ENCODE results near the gene GCAT.

The GCAT gene

GRCh38 chr22:37807410-37808293, at the start of gene GCAT:
Gene GCAT (plus strand): TSS chr22:37807934. CDS start chr22:37807968, 34 bp downstream.
- Mint-ChIP-seq H3K27ac (peak within 1 kb of the TSS; percentile 86), H3K9me3 (no peaks in the 10 kb centered on the region), H3K4me1 (ENCODE audit: low read depth) (peaks cover 53% of the 10 kb centered on the region), H3K4me3 (peak within 1 kb of the TSS; percentile 87), H3K36me3 (ENCODE audit: low read depth) (no peaks in the 10 kb centered on the region), H3K27me3 (peaks cover 60% of the 10 kb centered on the region)
- intact Hi-C loops (cut with micrococcal nuclease): no loop called here

- H3K9me3 Mint-ChIP-seq: no peaks in the 10 kb centered on the region
- no peak overlapping the region for H3K27ac Mint-ChIP-seq
- no peak overlapping the region for H3K4me3 Mint-ChIP-seq
Measured at GRCh38 chr22:37758694-37759093, 49.0 kb upstream of the GCAT start.

GRCh38 chr22:37759281-37759680, 48.5 kb upstream of the GCAT start:
- Mint-ChIP-seq H3K9me3 (no peaks in the 10 kb centered on the region), H3K4me3 (no peak overlapping the region), H3K36me3 (ENCODE audit: low read depth) (peaks cover 97% of the 10 kb centered on the region), H3K27ac (no peak overlapping the region), H3K4me1 (ENCODE audit: low read depth) (peaks cover 7% of the 10 kb centered on the region), H3K27me3 (no peaks in the 10 kb centered on the region)
- intact Hi-C loops (cut with micrococcal nuclease): no loop called here

More at GRCh38 chr22:37758694-37759093, 49.0 kb upstream of the GCAT start:
- H3K27me3 Mint-ChIP-seq: no peaks in the 10 kb centered on the region
- peaks cover 7% of the 10 kb centered on the region for H3K4me1 Mint-ChIP-seq (ENCODE audit: low read depth)
- peaks cover 97% of the 10 kb centered on the region for H3K36me3 Mint-ChIP-seq (ENCODE audit: low read depth)
- intact Hi-C loops (cut with micrococcal nuclease): no loop called here

- H3K4me1 Mint-ChIP-seq (ENCODE audit: low read depth): peaks cover 7% of the 10 kb centered on the region
- H3K27ac Mint-ChIP-seq: no peak overlapping the region
- no peaks in the 10 kb centered on the region for H3K9me3 Mint-ChIP-seq
Measured at GRCh38 chr22:37760152-37760551, 47.6 kb upstream of the GCAT start.

GRCh38 chr22:37762389-37762836, 45.3 kb upstream of the GCAT start:
- H3K9me3 Mint-ChIP-seq: no peaks in the 10 kb centered on the region
- peaks cover 7% of the 10 kb centered on the region for H3K4me1 Mint-ChIP-seq (ENCODE audit: low read depth)
- H3K4me3 Mint-ChIP-seq: no peak overlapping the region
- intact Hi-C loops (cut with micrococcal nuclease): no loop called here
- H3K27me3 Mint-ChIP-seq: no peaks in the 10 kb centered on the region
- H3K36me3 Mint-ChIP-seq (ENCODE audit: low read depth): peaks cover 97% of the 10 kb centered on the region
- no peak overlapping the region for H3K27ac Mint-ChIP-seq

More at GRCh38 chr22:37760152-37760551, 47.6 kb upstream of the GCAT start:
- Mint-ChIP-seq H3K27me3 (no peaks in the 10 kb centered on the region), H3K4me3 (no peak overlapping the region), H3K36me3 (ENCODE audit: low read depth) (peaks cover 97% of the 10 kb centered on the region)
- intact Hi-C loops (cut with micrococcal nuclease): no loop called here

- intact Hi-C loops (cut with micrococcal nuclease): no loop called here
Measured at GRCh38 chr22:37763012-37763411, 44.7 kb upstream of the GCAT start.

GRCh38 chr22:37763652-37764051, 44.1 kb upstream of the GCAT start:
- Mint-ChIP-seq H3K9me3 (no peaks in the 10 kb centered on the region), H3K27me3 (no peaks in the 10 kb centered on the region), H3K36me3 (ENCODE audit: low read depth) (peaks cover 97% of the 10 kb centered on the region), H3K4me1 (ENCODE audit: low read depth) (no peaks in the 10 kb centered on the region), H3K27ac (no peak overlapping the region), H3K4me3 (no peak overlapping the region)
- intact Hi-C loops (cut with micrococcal nuclease): no loop called here

More at GRCh38 chr22:37763012-37763411, 44.7 kb upstream of the GCAT start:
- Mint-ChIP-seq H3K9me3 (no peaks in the 10 kb centered on the region), H3K36me3 (ENCODE audit: low read depth) (peaks cover 97% of the 10 kb centered on the region), H3K4me3 (no peak overlapping the region), H3K27me3 (no peaks in the 10 kb centered on the region), H3K27ac (no peak overlapping the region), H3K4me1 (ENCODE audit: low read depth) (peaks cover 3% of the 10 kb centered on the region)

GRCh38 chr22:37764622-37765021, 43.1 kb upstream of the GCAT start:
- H3K4me1 Mint-ChIP-seq (ENCODE audit: low read depth): no peaks in the 10 kb centered on the region
- no peak overlapping the region for H3K27ac Mint-ChIP-seq
- H3K4me3 Mint-ChIP-seq: no peak overlapping the region
- no peaks in the 10 kb centered on the region for H3K9me3 Mint-ChIP-seq
- H3K27me3 Mint-ChIP-seq: no peaks in the 10 kb centered on the region
- H3K36me3 Mint-ChIP-seq (ENCODE audit: low read depth): peaks cover 97% of the 10 kb centered on the region
- intact Hi-C loops (cut with micrococcal nuclease): no loop called here

GRCh38 chr22:37765498-37765897, 42.2 kb upstream of the GCAT start:
- intact Hi-C loops (cut with micrococcal nuclease): no loop called here
- no peaks in the 10 kb centered on the region for H3K27me3 Mint-ChIP-seq
- H3K4me1 Mint-ChIP-seq (ENCODE audit: low read depth): no peaks in the 10 kb centered on the region
- no peak overlapping the region for H3K27ac Mint-ChIP-seq
- H3K9me3 Mint-ChIP-seq: no peaks in the 10 kb centered on the region
- H3K4me3 Mint-ChIP-seq: no peak overlapping the region
- peaks cover 96% of the 10 kb centered on the region for H3K36me3 Mint-ChIP-seq (ENCODE audit: low read depth)

GRCh38 chr22:37765953-37766576, 41.7 kb upstream of the GCAT start:
- no peak overlapping the region for H3K27ac Mint-ChIP-seq
- H3K4me3 Mint-ChIP-seq: no peak overlapping the region
- H3K4me1 Mint-ChIP-seq (ENCODE audit: low read depth): no peaks in the 10 kb centered on the region
- peaks cover 96% of the 10 kb centered on the region for H3K36me3 Mint-ChIP-seq (ENCODE audit: low read depth)
- intact Hi-C loops (cut with micrococcal nuclease): no loop called here
- no peaks in the 10 kb centered on the region for H3K9me3 Mint-ChIP-seq
- H3K27me3 Mint-ChIP-seq: no peaks in the 10 kb centered on the region

GRCh38 chr22:37768273-37768672, 39.5 kb upstream of the GCAT start:
- peaks cover 98% of the 10 kb centered on the region for H3K36me3 Mint-ChIP-seq (ENCODE audit: low read depth)
- H3K4me1 Mint-ChIP-seq (ENCODE audit: low read depth): no peaks in the 10 kb centered on the region
- no peaks in the 10 kb centered on the region for H3K27me3 Mint-ChIP-seq
- intact Hi-C loops (cut with micrococcal nuclease): no loop called here
- no peaks in the 10 kb centered on the region for H3K9me3 Mint-ChIP-seq
- H3K4me3 Mint-ChIP-seq: no peak overlapping the region
- H3K27ac Mint-ChIP-seq: no peak overlapping the region

- no peaks in the 10 kb centered on the region for H3K9me3 Mint-ChIP-seq
- H3K27me3 Mint-ChIP-seq: no peaks in the 10 kb centered on the region
- no peak overlapping the region for H3K27ac Mint-ChIP-seq
- H3K4me1 Mint-ChIP-seq (ENCODE audit: low read depth): no peaks in the 10 kb centered on the region
- H3K4me3 Mint-ChIP-seq: no peak overlapping the region
- H3K36me3 Mint-ChIP-seq (ENCODE audit: low read depth): peaks cover 98% of the 10 kb centered on the region
- intact Hi-C loops (cut with micrococcal nuclease): no loop called here
Measured at GRCh38 chr22:37769056-37769455, 38.7 kb upstream of the GCAT start.

GRCh38 chr22:37771081-37771480, 36.7 kb upstream of the GCAT start:
- no peaks in the 10 kb centered on the region for H3K9me3 Mint-ChIP-seq
- H3K4me3 Mint-ChIP-seq: no peak overlapping the region
- intact Hi-C loops (cut with micrococcal nuclease): no loop called here
- H3K27ac Mint-ChIP-seq: no peak overlapping the region
- H3K4me1 Mint-ChIP-seq (ENCODE audit: low read depth): no peaks in the 10 kb centered on the region
- no peaks in the 10 kb centered on the region for H3K27me3 Mint-ChIP-seq
- peaks cover 98% of the 10 kb centered on the region for H3K36me3 Mint-ChIP-seq (ENCODE audit: low read depth)

GRCh38 chr22:37771702-37772427, 35.9 kb upstream of the GCAT start:
- Mint-ChIP-seq H3K4me1 (ENCODE audit: low read depth) (no peaks in the 10 kb centered on the region), H3K4me3 (no peak overlapping the region), H3K9me3 (no peaks in the 10 kb centered on the region), H3K27ac (no peak overlapping the region), H3K36me3 (ENCODE audit: low read depth) (peaks cover 93% of the 10 kb centered on the region), H3K27me3 (no peaks in the 10 kb centered on the region)
- intact Hi-C loops (cut with micrococcal nuclease): no loop called here
